Measurements from ENCODE around the gene RNF212B. TPM values are rescaled to one million over a fixed set of nuclear protein-coding genes. Genes with fewer than 3 reads are reported as not detected.

Gene RNF212B
- total and polyA plus RNA-seq, 10 of the 15 experiments (the other 5 are each of a cell fraction or from before 2014, with no cell fraction given): not detected

- peak; percentile 22; the same call in 1 of the 2 replicates for TF ChIP-seq ZBTB40 (IDR thresholded peaks at IDR 0.05; ENCODE audit: borderline replicate concordance)
Observed at GRCh38 chr14:23300687-23301223, 63.0 kb downstream of the RNF212B start (continued).

GRCh38 chr14:23301288-23301968 lies 63.7 kb downstream of the RNF212B start:
- in situ Hi-C loops (cut with MboI) (loop anchor here (10.0 to 25.0 kb wide), 2 partner anchors 811 to 1133 kb away; partner anchors contain the start of genes DCAF11 and NRL), intact Hi-C loops (cut with micrococcal nuclease; ENCODE audit: unreplicated experiment) (loop anchor here (1.0 to 2.0 kb wide), 2 partner anchors 20 to 181 kb away; partner anchors contain the start of gene PABPN1)
- no peaks in the 10 kb centered on the region for H4K20me1 ChIP-seq (ENCODE audit: control insufficient read depth, insufficient read depth)
- no peaks in the 10 kb centered on the region for H3K9me3 ChIP-seq (replicated peaks; ENCODE audit: control insufficient read depth, insufficient read depth, low read length)
- ChIA-PET POLR2A (interaction anchor here (1.5 to 5.7 kb wide), 3 partner anchors 15 to 20 kb away, joined by 3 to 98 read pairs (median 28); partner anchors contain the start of genes HOMEZ and PABPN1), SMC1A (ENCODE audit: uncharacterized antibody, unreplicated experiment) (interaction anchor here (0.8 to 7.1 kb wide), 8 partner anchors 9 to 230 kb away, joined by 3 to 48 read pairs (median 3); partner anchors contain the start of genes HOMEZ and PABPN1), CTCF (interaction anchor here (0.9 to 5.8 kb wide), 16 partner anchors 10 to 295 kb away, joined by 3 to 77 read pairs (median 6); partner anchors contain the start of genes CDH24, HOMEZ, JPH4 and PABPN1), RAD21 (ENCODE audit: unreplicated experiment) (interaction anchor here (0.9 to 8.7 kb wide), 6 partner anchors 15 to 233 kb away, joined by 3 to 103 read pairs (median 4); partner anchors contain the start of genes HOMEZ and PABPN1)
- H3K9ac ChIP-seq (ENCODE audit: control insufficient read depth, insufficient read depth, low read length): peak overlapping the region; percentile 78
- WGBS (ENCODE audit: insufficient coverage, insufficient replicate concordance, low lambda C conversion rate, missing lambda C conversion rate): under 1% methylated on average over 71 of the region's 87 CpGs
- peak; percentile 90 for ATAC-seq
- peak overlapping the region; percentile 85 for H3K27ac ChIP-seq (ENCODE audit: control insufficient read depth, insufficient read depth)
- no peaks in the 10 kb centered on the region for H3K27me3 ChIP-seq (replicated peaks in 1 of 2; ENCODE audit: control insufficient read depth in 2 of 2, insufficient read depth in 2 of 2, low read length in 1 of 2)
- H3K4me3 ChIP-seq: peak overlapping the region; percentile 73
- peaks cover 12% of the 10 kb centered on the region for H3K79me2 ChIP-seq (ENCODE audit: control insufficient read depth, insufficient read depth, low read length)
- peak; percentile 86 for FAIRE-seq
- peaks cover 11% of the 10 kb centered on the region for H3K4me1 ChIP-seq (ENCODE audit: control insufficient read depth, insufficient read depth, low read length)
- BruUV-seq (replicated peaks): no TSS peak
- H3K4me2 ChIP-seq (ENCODE audit: control insufficient read depth, insufficient read depth): peak overlapping the region; percentile 73
- H3K36me3 ChIP-seq (ENCODE audit: control insufficient read depth in 2 of 2, insufficient read depth in 2 of 2, low read length in 1 of 2): no peaks in the 10 kb centered on the region
- peak overlapping the region; percentile 92 for H2AFZ ChIP-seq (ENCODE audit: control insufficient read depth, low read depth, low read length)
- DNase-seq (ENCODE audit: low read depth, low spot score): peak; percentile 91
- TF ChIP-seq POU2F2 (IDR thresholded peaks at IDR 0.05; ENCODE audit: borderline replicate concordance, low read depth, low read length) (peak; percentile 54; the same call in 1 of the 3 replicates), BACH1 (IDR thresholded peaks at IDR 0.05; ENCODE audit: borderline replicate concordance) (peak; percentile 96), TBL1XR1 (IDR thresholded peaks at IDR 0.05; ENCODE audit: low read depth, low read length) (peak; percentile 58; the same call in 1 of the 2 replicates), NKRF (conservative IDR thresholded peaks at IDR 0.05) (peak; percentile 83), CEBPB (IDR thresholded peaks at IDR 0.05; ENCODE audit: borderline replicate concordance in 1 of 2, low read depth in 2 of 2, low read length in 2 of 2) (no peak), ZNF622 (IDR thresholded peaks at IDR 0.05) (no peak), BMI1 (IDR thresholded peaks at IDR 0.05; ENCODE audit: borderline replicate concordance) (no peak), MYB (IDR thresholded peaks at IDR 0.05; ENCODE audit: borderline replicate concordance, low read depth, low read length) (no peak), BCL11A (IDR thresholded peaks at IDR 0.05; ENCODE audit: low read depth, low read length) (no peak), EED (IDR thresholded peaks at IDR 0.05; ENCODE audit: low read depth) (peak; percentile 56; the same call in 1 of the 2 replicates), STAT1 (conservative IDR thresholded peaks at IDR 0.05) (peak; percentile 96; the same call in 1 of the 2 replicates), ZNF207 (IDR thresholded peaks at IDR 0.05; ENCODE audit: borderline replicate concordance) (peak; percentile 93; the same call in 1 of the 2 replicates), FOXK2 (IDR thresholded peaks at IDR 0.05) (peak; percentile 63), POLR2AphosphoS2 (IDR thresholded peaks at IDR 0.05; ENCODE audit: low read depth, low read length) (peak; percentile 6; the same call in 1 of the 2 replicates)

Measured in GM12878 (cell line).